OCI-LY7 (cell line): ENCODE measurements around the gene ADD2. TPM values are rescaled to one million over a fixed set of nuclear protein-coding genes. Genes with fewer than 3 reads are reported as not detected.

Source experiments
- BruUV-seq: library from RNA; stranded (reverse); fragments of 400-500 nt; replicated peaks from 2 replicates; lab custom pipeline; 2021; lab: Mats Ljungman, UMichigan
- CTCF ChIA-PET: fragments of 300-600 bp; sonication (Branson Sonifier 250); formaldehyde crosslinking; loops from one replicate; lab custom pipeline; 2022; ENCODE audit warnings: antibody characterized with exemption; ENCODE audit not compliant: unreplicated experiment; lab: Charles Lee
- POLR2A ChIA-PET: fragments of 300-600 bp; sonication (Branson Sonifier 250); formaldehyde crosslinking; loops from one replicate; lab custom pipeline; 2022; ENCODE audit warnings: antibody characterized with exemption; lab: Charles Lee
- DNase-seq: peaks from one replicate; pipeline ENCODE4 v3.0.0-alpha.2; 2015; ENCODE audit warnings: low spot score
- H2AFZ ChIP-seq: fragments of 200-600 bp; sonication (generic), shearing (Covaris generic); 2 replicates; pipeline ENCODE4 v1.6.1; 2014; ENCODE audit warnings: mild to moderate bottlenecking, antibody characterized with exemption, low read length, moderate library complexity
- H3K27ac ChIP-seq: fragments of 200-600 bp; sonication (generic); 2 replicates; pipeline ENCODE4 v1.5.1; 2014; ENCODE audit warnings: mixed run types, low read depth, mild to moderate bottlenecking, moderate library complexity, low read length, inconsistent platforms; ENCODE audit not compliant: poor library complexity, severe bottlenecking
- H3K36me3 ChIP-seq: fragments of 200-600 bp; sonication (generic); 2 replicates; pipeline ENCODE4 v1.6.1; 2014; ENCODE audit warnings: mild to moderate bottlenecking, antibody characterized with exemption, low read length, moderate library complexity, mixed read lengths; ENCODE audit not compliant: insufficient read depth
- H3K4me1 ChIP-seq: fragments of 200-600 bp; sonication (generic); 2 replicates; pipeline ENCODE4 v1.5.1; 2014; ENCODE audit warnings: mild to moderate bottlenecking, low read length; ENCODE audit not compliant: insufficient read depth, poor library complexity, severe bottlenecking
- H3K4me2 ChIP-seq: fragments of 200-600 bp; sonication (generic); 2 replicates; pipeline ENCODE4 v1.6.1; 2014; ENCODE audit warnings: mild to moderate bottlenecking, low read length
- H3K4me3 ChIP-seq: fragments of 200-600 bp; sonication (generic); 2 replicates; pipeline ENCODE4 v1.5.1; 2014; ENCODE audit warnings: mild to moderate bottlenecking, low read depth, low read length; ENCODE audit not compliant: poor library complexity, severe bottlenecking
- H3K79me2 ChIP-seq: fragments of 200-600 bp; sonication (generic); 2 replicates; pipeline ENCODE4 v1.6.1; 2016; ENCODE audit warnings: low read depth, mild to moderate bottlenecking, low read length, moderate library complexity, mixed read lengths; ENCODE audit not compliant: insufficient read depth
- H3K9me2 ChIP-seq: fragments of 200-600 bp; sonication (generic); 2 replicates; pipeline ENCODE4 v1.6.1; 2016; ENCODE audit warnings: mild to moderate bottlenecking, low read length, mixed read lengths; ENCODE audit not compliant: insufficient read depth
- H3K9me3 ChIP-seq: fragments of 200-600 bp; sonication (generic); 2 replicates; pipeline ENCODE4 v1.6.1; 2014; ENCODE audit warnings: mild to moderate bottlenecking, mixed run types, low read length, mixed read lengths
- H4K20me1 ChIP-seq: fragments of 200-600 bp; sonication (generic); 2 replicates; pipeline ENCODE4 v1.6.1; 2014; ENCODE audit warnings: mild to moderate bottlenecking, antibody characterized with exemption, low read length, moderate library complexity, mixed read lengths; ENCODE audit not compliant: insufficient read depth
- EZH2phosphoT487 ChIP-seq: fragments of 200-600 bp; sonication (generic); IDR thresholded peaks from 2 replicates; pipeline ENCODE4 v1.6.1; 2018; ENCODE audit warnings: low read depth, borderline replicate concordance, mild to moderate bottlenecking, mixed run types, antibody characterized with exemption, low read length, moderate library complexity, mixed read lengths
- intact Hi-C: fragments of 100-400 bp; cut with micrococcal nuclease; formaldehyde crosslinking; loops from one replicate; pipeline ENCODE4 v1.10.0; 2022; ENCODE audit not compliant: unreplicated experiment
- total RNA-seq, 2 experiments: library from RNA; depleted of rRNA in 1 of 2; stranded (reverse); fragments of >200 nt in 1 of 2; shearing (Covaris generic) in 1 of 2; gene quantifications; 2 replicates each; pipeline ENCODE4 v1.2.3, GENCODE V29; 2014 to 2022
- TF ChIP-seq, protein P1 (sequence below): fragments of 200-600 bp; sonication (generic); conservative IDR thresholded peaks from 2 replicates; pipeline ENCODE4 v1.5.1; 2014; ENCODE audit warnings: mild to moderate bottlenecking, antibody characterized with exemption, low read length, moderate library complexity, mixed read lengths

The ADD2 gene
- total RNA-seq, 2 experiments from 2014 or later, result not detected

DNA sequence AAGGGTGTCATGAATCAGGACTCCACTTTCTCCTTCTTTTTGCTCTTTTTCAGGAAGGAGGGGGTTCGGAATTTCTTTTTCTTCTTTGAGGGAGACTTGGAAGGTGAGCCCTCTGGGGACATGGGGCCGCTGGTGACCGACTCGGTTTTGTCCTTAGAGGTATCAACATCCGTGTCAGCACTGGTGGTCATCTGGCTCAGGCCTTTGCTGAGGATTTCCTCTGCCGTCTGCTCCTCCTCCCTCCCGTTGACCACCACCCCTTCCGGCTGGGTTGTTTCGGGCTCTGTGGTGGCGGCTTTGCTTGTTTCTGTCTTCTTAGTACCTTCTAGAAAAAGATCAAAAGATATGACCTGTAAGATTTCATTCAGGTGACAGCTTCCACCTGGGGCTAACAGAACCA is 104.6 kb downstream of the ADD2 start:
- no peak overlapping the region for H3K4me3 ChIP-seq
- TF ChIP-seq, protein P1, sequence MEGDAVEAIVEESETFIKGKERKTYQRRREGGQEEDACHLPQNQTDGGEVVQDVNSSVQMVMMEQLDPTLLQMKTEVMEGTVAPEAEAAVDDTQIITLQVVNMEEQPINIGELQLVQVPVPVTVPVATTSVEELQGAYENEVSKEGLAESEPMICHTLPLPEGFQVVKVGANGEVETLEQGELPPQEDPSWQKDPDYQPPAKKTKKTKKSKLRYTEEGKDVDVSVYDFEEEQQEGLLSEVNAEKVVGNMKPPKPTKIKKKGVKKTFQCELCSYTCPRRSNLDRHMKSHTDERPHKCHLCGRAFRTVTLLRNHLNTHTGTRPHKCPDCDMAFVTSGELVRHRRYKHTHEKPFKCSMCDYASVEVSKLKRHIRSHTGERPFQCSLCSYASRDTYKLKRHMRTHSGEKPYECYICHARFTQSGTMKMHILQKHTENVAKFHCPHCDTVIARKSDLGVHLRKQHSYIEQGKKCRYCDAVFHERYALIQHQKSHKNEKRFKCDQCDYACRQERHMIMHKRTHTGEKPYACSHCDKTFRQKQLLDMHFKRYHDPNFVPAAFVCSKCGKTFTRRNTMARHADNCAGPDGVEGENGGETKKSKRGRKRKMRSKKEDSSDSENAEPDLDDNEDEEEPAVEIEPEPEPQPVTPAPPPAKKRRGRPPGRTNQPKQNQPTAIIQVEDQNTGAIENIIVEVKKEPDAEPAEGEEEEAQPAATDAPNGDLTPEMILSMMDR, result no peak
- no peak for TF ChIP-seq EZH2phosphoT487
- POLR2A ChIA-PET, result no interaction called here
- intact Hi-C loops, result no loop called here
- no peaks in the 10 kb centered on the region; the same call in 1 of the 2 replicates for H3K9me2 ChIP-seq
- no TSS peak for BruUV-seq
- no peaks in the 10 kb centered on the region for H3K79me2 ChIP-seq
- no peak for DNase-seq
- no peaks in the 10 kb centered on the region for H3K36me3 ChIP-seq
- CTCF ChIA-PET, result no interaction called here
- no peaks in the 10 kb centered on the region for H3K4me1 ChIP-seq
- no peaks in the 10 kb centered on the region for H4K20me1 ChIP-seq
- no peak overlapping the region for H3K4me2 ChIP-seq
- no peak overlapping the region for H3K27ac ChIP-seq
- no peak overlapping the region for H2AFZ ChIP-seq
- H3K9me3 ChIP-seq, result no peaks in the 10 kb centered on the region

DNA sequence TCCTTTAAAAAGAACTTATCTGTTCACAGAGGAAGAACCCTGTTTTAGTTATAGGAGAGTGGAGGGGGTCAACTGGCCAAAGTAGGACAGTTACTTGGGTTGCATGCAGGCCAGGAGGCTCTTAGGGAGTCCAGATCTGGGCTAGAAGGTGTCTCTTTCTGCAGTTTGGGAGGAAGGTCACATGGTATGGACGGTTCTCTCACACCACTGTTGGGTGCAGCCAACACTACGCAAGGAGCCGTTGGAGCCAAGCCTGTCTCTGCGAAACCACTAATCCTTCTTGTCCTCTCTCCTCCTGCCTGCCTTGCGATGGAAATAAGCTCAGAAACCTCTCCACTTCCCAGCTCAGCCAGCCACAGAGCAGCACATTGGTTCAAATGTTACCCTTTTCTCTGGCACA is 108.4 kb downstream of the ADD2 start:
- Histone ChIP-seq H3K4me1 (no peaks in the 10 kb centered on the region), H3K4me2 (no peak overlapping the region), H4K20me1 (no peaks in the 10 kb centered on the region), H3K4me3 (no peak overlapping the region), H2AFZ (no peak overlapping the region), H3K9me3 (no peaks in the 10 kb centered on the region), H3K79me2 (no peaks in the 10 kb centered on the region), H3K27ac (no peak overlapping the region), H3K36me3 (no peaks in the 10 kb centered on the region), H3K9me2 (no peaks in the 10 kb centered on the region; the same call in 1 of the 2 replicates)
- DNase-seq, result no peak
- ChIA-PET CTCF (interaction anchor here (0.6 kb wide), 1 partner anchor 54 kb away, joined by 3 read pairs; no protein-coding TSS in a partner anchor), POLR2A (interaction anchor here (0.5 kb wide), 1 partner anchor 151 kb away, joined by 4 read pairs; no protein-coding TSS in a partner anchor)
- intact Hi-C loops, result no loop called here
- no TSS peak for BruUV-seq
- TF ChIP-seq, protein P1, result no peak
- no peak for TF ChIP-seq EZH2phosphoT487

DNA sequence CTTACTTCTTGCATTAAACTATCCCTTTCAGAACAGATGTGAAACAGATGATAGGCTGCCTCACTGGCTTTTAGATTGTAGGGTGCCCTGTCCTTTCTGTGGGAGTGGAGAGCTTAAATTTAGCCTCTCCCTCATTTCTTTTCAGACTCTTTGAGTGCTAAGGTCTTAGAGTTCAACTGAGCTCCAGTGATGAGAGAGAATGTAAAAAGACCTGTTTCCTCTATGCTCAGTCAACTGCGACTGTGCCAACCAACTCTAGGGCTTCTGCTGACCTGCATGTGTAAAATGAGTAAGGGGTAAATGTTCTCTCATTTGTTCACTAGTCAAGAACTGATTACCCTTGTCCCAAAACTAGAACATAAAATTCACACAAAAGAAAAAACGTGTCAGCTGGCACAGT is 109.5 kb downstream of the ADD2 start:
- Histone ChIP-seq H3K4me3 (no peak overlapping the region), H2AFZ (no peak overlapping the region), H3K4me1 (no peaks in the 10 kb centered on the region), H3K9me2 (no peaks in the 10 kb centered on the region), H4K20me1 (no peaks in the 10 kb centered on the region), H3K4me2 (no peak overlapping the region), H3K9me3 (no peaks in the 10 kb centered on the region), H3K27ac (no peak overlapping the region), H3K36me3 (no peaks in the 10 kb centered on the region), H3K79me2 (no peaks in the 10 kb centered on the region)
- no TSS peak for BruUV-seq
- ChIA-PET CTCF (no interaction called here), POLR2A (no interaction called here)
- intact Hi-C loops, result no loop called here
- DNase-seq, result no peak
- TF ChIP-seq EZH2phosphoT487, result no peak
- TF ChIP-seq, protein P1, result no peak
